Measurements from ENCODE around the gene HNF1B.

HNF1B gene

DNA sequence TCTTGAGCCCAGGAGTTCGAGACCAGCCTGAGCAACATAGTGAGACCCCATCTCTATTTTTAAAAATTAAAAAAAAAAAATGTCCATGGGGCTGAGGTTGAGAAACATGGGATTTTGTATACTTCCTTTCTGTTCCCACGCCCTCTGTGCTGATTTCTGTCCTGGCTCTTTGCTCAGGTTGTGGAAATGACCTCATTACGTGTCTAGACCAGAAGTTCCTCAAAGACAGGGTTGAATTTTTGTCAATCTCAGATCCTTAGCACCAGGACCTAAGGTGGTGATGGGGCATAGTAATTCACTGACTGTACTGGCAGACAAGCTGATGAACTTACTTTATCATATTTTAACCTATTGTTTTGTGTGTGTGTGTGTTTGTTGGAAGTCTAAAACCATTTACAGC, 11.2 kb upstream of the HNF1B start:
- DNase-seq (ENCODE audit: extremely low read depth, insufficient read length) = no peak
- no peak for TF ChIP-seq CTCF (IDR thresholded peaks at IDR 0.05; ENCODE audit: insufficient read depth, low read length, poor library complexity, severe bottlenecking)
- no peaks in the 10 kb centered on the region for H3K36me3 ChIP-seq (ENCODE audit: control insufficient read depth, insufficient read depth, low read length)
- H3K4me3 ChIP-seq (replicated peaks; ENCODE audit: low read depth, low read length) = no peak overlapping the region
- peaks cover 2% of the 10 kb centered on the region for H3K27me3 ChIP-seq (replicated peaks; ENCODE audit: control insufficient read depth, insufficient read depth, low read length)

- Histone ChIP-seq H3K27me3 (replicated peaks; ENCODE audit: control insufficient read depth, insufficient read depth, low read length) (peaks cover 2% of the 10 kb centered on the region), H3K4me3 (replicated peaks; ENCODE audit: low read depth, low read length) (no peak overlapping the region), H3K36me3 (ENCODE audit: control insufficient read depth, insufficient read depth, low read length) (no peaks in the 10 kb centered on the region)
- no peak for TF ChIP-seq CTCF (IDR thresholded peaks at IDR 0.05; ENCODE audit: insufficient read depth, low read length, poor library complexity, severe bottlenecking)
- no peak for DNase-seq (ENCODE audit: extremely low read depth, insufficient read length)
Observed at GRCh38 chr17:37755455-37755854, 10.6 kb upstream of the HNF1B start.

GRCh38 chr17:37754363-37754762, 9.5 kb upstream of the HNF1B start:
- DNase-seq (ENCODE audit: extremely low read depth, insufficient read length) = no peak
- H3K27me3 ChIP-seq (replicated peaks; ENCODE audit: control insufficient read depth, insufficient read depth, low read length) = peaks cover 1% of the 10 kb centered on the region
- H3K4me3 ChIP-seq (replicated peaks; ENCODE audit: low read depth, low read length) = no peak overlapping the region
- TF ChIP-seq CTCF (IDR thresholded peaks at IDR 0.05; ENCODE audit: insufficient read depth, low read length, poor library complexity, severe bottlenecking) = no peak
- H3K36me3 ChIP-seq (ENCODE audit: control insufficient read depth, insufficient read depth, low read length) = no peaks in the 10 kb centered on the region

- Histone ChIP-seq H3K27me3 (replicated peaks; ENCODE audit: control insufficient read depth, insufficient read depth, low read length) (no peaks in the 10 kb centered on the region), H3K36me3 (ENCODE audit: control insufficient read depth, insufficient read depth, low read length) (no peaks in the 10 kb centered on the region), H3K4me3 (replicated peaks; ENCODE audit: low read depth, low read length) (no peak overlapping the region)
- no peak for TF ChIP-seq CTCF (IDR thresholded peaks at IDR 0.05; ENCODE audit: insufficient read depth, low read length, poor library complexity, severe bottlenecking)
- no peak for DNase-seq (ENCODE audit: extremely low read depth, insufficient read length)
Observed at GRCh38 chr17:37752482-37752881, 7.6 kb upstream of the HNF1B start.

GRCh38 chr17:37750768-37751475, 6.1 kb upstream of the HNF1B start:
- DNase-seq (ENCODE audit: extremely low read depth, insufficient read length) = no peak
- no peak for TF ChIP-seq CTCF (IDR thresholded peaks at IDR 0.05; ENCODE audit: insufficient read depth, low read length, poor library complexity, severe bottlenecking)
- H3K27me3 ChIP-seq (replicated peaks; ENCODE audit: control insufficient read depth, insufficient read depth, low read length) = no peaks in the 10 kb centered on the region
- H3K36me3 ChIP-seq (ENCODE audit: control insufficient read depth, insufficient read depth, low read length) = no peaks in the 10 kb centered on the region
- H3K4me3 ChIP-seq (replicated peaks; ENCODE audit: low read depth, low read length) = no peak overlapping the region

- no peaks in the 10 kb centered on the region for H3K36me3 ChIP-seq (ENCODE audit: control insufficient read depth, insufficient read depth, low read length)
- no peak overlapping the region for H3K4me3 ChIP-seq (replicated peaks; ENCODE audit: low read depth, low read length)
- no peak for DNase-seq (ENCODE audit: extremely low read depth, insufficient read length)
- TF ChIP-seq CTCF (IDR thresholded peaks at IDR 0.05; ENCODE audit: insufficient read depth, low read length, poor library complexity, severe bottlenecking) = no peak
- H3K27me3 ChIP-seq (replicated peaks; ENCODE audit: control insufficient read depth, insufficient read depth, low read length) = no peaks in the 10 kb centered on the region
Observed at GRCh38 chr17:37750292-37750691, 5.4 kb upstream of the HNF1B start.
